Endothelial cell (in vitro differentiated cells): ENCODE measurements around the gene PLG. TPM values are rescaled to one million over a fixed set of nuclear protein-coding genes. Genes with fewer than 3 reads are reported as not detected.
"Not testable (repeated sequence)": the region's sequence is repeated elsewhere in the genome, so short reads cannot be mapped to it uniquely, and the experiment has no call there.

Source experiments
- DNase-seq: peaks from one replicate; pipeline ENCODE4 v3.0.0; 2021; ENCODE audit warnings: low spot score
- H3K27ac Mint-ChIP-seq: one replicate; pipeline ENCODE4 v1.8.0; 2021; ENCODE audit warnings: mixed read lengths, inconsistent platforms; ENCODE audit not compliant: unreplicated experiment
- H3K27me3 Mint-ChIP-seq: one replicate; pipeline ENCODE4 v1.8.0; 2021; ENCODE audit warnings: mild to moderate bottlenecking, moderate library complexity, mixed read lengths, inconsistent platforms; ENCODE audit not compliant: unreplicated experiment
- H3K36me3 Mint-ChIP-seq: one replicate; pipeline ENCODE4 v1.8.0; 2021; ENCODE audit warnings: mild to moderate bottlenecking, low read depth, mixed read lengths, inconsistent platforms; ENCODE audit not compliant: unreplicated experiment
- H3K4me1 Mint-ChIP-seq: one replicate; pipeline ENCODE4 v1.8.0; 2021; ENCODE audit warnings: mild to moderate bottlenecking, mixed read lengths, inconsistent platforms; ENCODE audit not compliant: unreplicated experiment
- H3K4me3 Mint-ChIP-seq: one replicate; pipeline ENCODE4 v1.8.0; 2021; ENCODE audit warnings: mild to moderate bottlenecking, mixed read lengths, inconsistent platforms; ENCODE audit not compliant: unreplicated experiment
- H3K9me3 Mint-ChIP-seq: one replicate; pipeline ENCODE4 v1.8.0; 2021; ENCODE audit warnings: mixed read lengths, inconsistent platforms; ENCODE audit not compliant: unreplicated experiment
- total RNA-seq: library from RNA; stranded (reverse); fragmentation: NEBNext Ultra II Directional; extraction: Animal tissue kit (Norgen Biotek cat#: 25700); gene quantifications from one replicate; pipeline ENCODE4 v1.2.1, GENCODE V29; 2021; ENCODE audit not compliant: unreplicated experiment
- TF ChIP-seq, protein P1 (sequence below): fragments of 200-600 bp; sonication (generic); IDR thresholded peaks from one replicate; pipeline ENCODE4 v1.5.0; 2021; ENCODE audit warnings: antibody characterized with exemption; ENCODE audit not compliant: unreplicated experiment

PLG gene
- total RNA-seq, 1 donor from 2014 or later, result not detected

DNA sequence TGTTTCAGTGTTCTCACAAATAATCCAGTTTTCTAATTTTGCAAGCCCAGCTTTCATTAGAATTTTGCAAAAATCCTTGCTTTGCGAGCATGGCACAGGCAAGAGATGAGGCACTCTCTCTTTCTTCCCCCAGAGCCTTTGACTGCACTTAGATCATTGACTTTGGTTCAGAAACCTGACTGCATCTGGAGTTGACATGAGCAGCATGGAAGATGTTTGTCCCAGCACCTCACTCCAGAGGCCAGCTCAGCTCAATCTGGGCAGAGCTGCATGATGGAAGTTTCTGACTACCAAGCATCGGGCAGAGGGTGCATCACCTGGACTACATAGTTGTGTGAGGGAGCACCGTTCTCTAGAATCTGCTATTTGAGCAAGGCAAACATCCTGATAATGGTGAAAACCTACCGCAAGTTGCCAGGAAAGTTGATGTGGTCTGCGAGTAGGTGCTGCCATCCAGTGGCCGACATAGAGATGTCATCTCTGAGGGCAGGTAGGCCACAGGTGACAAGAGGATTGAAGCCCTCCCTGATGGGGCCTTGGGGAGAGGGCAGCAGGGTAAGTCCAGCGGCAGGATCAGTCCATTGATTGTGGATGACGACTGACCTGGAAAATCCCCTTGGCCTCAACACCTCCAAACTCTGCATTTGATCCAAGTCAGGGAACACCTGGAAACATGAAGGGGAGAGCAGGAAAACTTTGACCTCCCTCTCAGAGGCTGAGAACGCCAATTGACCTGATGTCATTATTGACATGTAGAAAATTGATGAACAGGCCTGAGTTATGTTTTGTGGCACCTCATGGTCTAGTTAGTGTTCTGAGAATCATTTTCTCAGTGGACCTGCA is 34.2 kb upstream of the PLG start:
- no peaks in the 10 kb centered on the region for H3K9me3 Mint-ChIP-seq
- no peaks in the 10 kb centered on the region for H3K4me1 Mint-ChIP-seq
- no peak overlapping the region for H3K27ac Mint-ChIP-seq
- TF ChIP-seq, protein P1, sequence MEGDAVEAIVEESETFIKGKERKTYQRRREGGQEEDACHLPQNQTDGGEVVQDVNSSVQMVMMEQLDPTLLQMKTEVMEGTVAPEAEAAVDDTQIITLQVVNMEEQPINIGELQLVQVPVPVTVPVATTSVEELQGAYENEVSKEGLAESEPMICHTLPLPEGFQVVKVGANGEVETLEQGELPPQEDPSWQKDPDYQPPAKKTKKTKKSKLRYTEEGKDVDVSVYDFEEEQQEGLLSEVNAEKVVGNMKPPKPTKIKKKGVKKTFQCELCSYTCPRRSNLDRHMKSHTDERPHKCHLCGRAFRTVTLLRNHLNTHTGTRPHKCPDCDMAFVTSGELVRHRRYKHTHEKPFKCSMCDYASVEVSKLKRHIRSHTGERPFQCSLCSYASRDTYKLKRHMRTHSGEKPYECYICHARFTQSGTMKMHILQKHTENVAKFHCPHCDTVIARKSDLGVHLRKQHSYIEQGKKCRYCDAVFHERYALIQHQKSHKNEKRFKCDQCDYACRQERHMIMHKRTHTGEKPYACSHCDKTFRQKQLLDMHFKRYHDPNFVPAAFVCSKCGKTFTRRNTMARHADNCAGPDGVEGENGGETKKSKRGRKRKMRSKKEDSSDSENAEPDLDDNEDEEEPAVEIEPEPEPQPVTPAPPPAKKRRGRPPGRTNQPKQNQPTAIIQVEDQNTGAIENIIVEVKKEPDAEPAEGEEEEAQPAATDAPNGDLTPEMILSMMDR, result peak; percentile 34
- H3K4me3 Mint-ChIP-seq, result no peak overlapping the region
- peak; percentile 26 for DNase-seq
- no peaks in the 10 kb centered on the region for H3K27me3 Mint-ChIP-seq
- no peaks in the 10 kb centered on the region for H3K36me3 Mint-ChIP-seq

DNA sequence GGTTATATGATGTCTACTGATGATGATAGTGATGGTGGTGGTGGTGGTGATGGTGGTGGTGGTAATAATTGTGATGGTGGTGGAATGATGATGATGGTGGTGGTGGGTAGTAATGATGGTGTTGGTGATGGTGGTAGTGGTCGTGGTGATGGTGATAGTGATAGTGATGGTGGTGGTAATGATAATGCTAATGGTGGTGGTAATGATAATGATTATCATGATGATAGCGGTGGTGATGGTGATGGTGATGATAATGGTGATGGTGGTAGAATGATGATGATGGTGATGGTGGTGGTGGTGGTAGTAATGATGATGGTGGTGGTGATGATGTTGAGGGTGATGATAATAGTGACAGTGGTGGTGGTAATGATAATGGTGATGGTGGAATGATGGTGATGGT is 33.5 kb upstream of the PLG start:
- TF ChIP-seq, protein P1, result no peak
- Mint-ChIP-seq H3K4me1 (no peaks in the 10 kb centered on the region), H3K4me3 (no peak overlapping the region), H3K36me3 (no peaks in the 10 kb centered on the region), H3K9me3 (no peaks in the 10 kb centered on the region), H3K27ac (no peak overlapping the region), H3K27me3 (no peaks in the 10 kb centered on the region)
- no peak for DNase-seq

DNA sequence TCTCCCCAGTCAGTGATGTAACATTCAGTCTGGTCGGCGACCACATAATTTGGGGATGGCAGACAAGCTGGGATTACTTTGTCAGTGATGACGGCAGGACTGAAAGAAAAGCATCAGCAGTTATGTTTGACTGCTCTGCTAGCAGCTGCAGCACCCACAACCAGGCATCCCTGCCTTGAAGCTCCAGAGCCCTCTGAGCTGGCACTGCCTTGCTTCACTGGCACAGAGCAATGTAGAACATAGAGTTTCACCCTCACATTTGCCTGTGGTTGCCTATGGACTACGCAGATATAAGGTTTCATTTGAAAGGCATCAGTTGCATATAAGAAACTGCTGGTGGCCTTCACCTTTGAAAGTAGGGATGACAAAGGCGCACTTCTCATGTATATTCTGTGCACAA is 25.6 kb upstream of the PLG start:
- not testable (repeated sequence) for H3K9me3 Mint-ChIP-seq, H3K27me3 Mint-ChIP-seq, H3K4me1 Mint-ChIP-seq, DNase-seq, H3K36me3 Mint-ChIP-seq, H3K4me3 Mint-ChIP-seq, H3K27ac Mint-ChIP-seq

DNA sequence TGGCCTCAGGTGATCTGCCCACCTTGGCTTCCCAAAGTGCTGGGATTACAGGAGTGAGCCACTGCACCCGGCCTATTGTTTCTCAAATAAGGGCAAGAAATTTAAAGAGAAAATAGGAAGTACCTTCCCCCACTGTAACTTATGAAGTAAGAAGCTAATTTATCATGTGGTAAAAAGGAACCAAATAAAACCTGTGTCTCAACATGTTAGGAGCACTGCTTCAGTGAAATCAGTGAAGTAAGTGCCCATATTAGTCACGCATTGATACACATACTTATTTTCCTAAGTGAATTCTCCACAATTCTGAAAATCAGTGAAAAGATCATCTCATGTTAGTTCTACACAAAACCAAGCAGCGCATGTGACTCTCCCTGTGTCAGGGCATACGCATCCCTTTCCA is 23.8 kb upstream of the PLG start:
- no peak overlapping the region for H3K4me3 Mint-ChIP-seq
- H3K9me3 Mint-ChIP-seq, result no peaks in the 10 kb centered on the region
- no peaks in the 10 kb centered on the region for H3K36me3 Mint-ChIP-seq
- peaks cover 1% of the 10 kb centered on the region for H3K27me3 Mint-ChIP-seq
- H3K4me1 Mint-ChIP-seq, result no peaks in the 10 kb centered on the region
- no peak for DNase-seq
- H3K27ac Mint-ChIP-seq, result no peak overlapping the region
- TF ChIP-seq, protein P1, result no peak

DNA sequence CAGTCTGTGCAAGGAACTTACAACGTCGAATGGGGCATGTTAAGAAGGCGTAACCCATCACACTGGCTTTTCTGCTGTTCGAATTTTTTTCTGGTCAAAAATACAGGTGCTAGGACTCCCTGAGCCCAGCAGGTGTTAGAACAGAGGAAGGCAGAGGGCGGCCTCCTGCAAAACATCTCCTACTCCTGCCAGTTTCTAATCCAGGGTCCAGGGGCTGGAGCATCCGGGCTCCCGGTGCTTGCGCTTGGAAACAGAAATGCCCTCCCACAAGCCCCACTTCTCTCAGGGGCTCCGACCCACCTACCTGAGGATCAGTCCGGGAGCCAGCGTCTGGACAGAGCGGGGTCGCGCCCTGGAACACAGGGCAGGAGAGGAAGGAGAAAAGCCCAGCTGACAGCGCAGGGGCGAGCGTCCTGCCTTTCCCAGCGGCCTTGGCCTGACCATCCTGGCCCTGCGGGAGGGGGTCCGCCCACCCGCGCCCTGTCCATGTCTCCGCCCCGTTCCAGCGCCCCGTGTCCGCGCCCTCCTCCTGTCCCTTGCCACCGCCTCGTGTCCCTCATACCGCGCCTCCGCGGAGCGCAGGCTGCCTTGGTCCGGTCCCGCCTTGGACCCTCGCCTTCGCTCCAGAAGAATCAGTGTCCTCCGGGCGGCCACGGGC is 23.2 kb upstream of the PLG start:
- peak; percentile 9 for DNase-seq
- H3K27me3 Mint-ChIP-seq, result peaks cover 1% of the 10 kb centered on the region
- H3K36me3 Mint-ChIP-seq, result no peaks in the 10 kb centered on the region
- no peak overlapping the region for H3K27ac Mint-ChIP-seq
- H3K4me1 Mint-ChIP-seq, result no peaks in the 10 kb centered on the region
- H3K9me3 Mint-ChIP-seq, result no peaks in the 10 kb centered on the region
- TF ChIP-seq, protein P1, result no peak
- peak overlapping the region; percentile 74 for H3K4me3 Mint-ChIP-seq
